ENCODE results near the gene LRP8. TPM values are rescaled to one million over a fixed set of nuclear protein-coding genes. Genes with fewer than 3 reads are reported as not detected.
A peak's percentile ranks its signal among the peaks of the same experiment; 100 is the strongest.

LRP8 gene
- total and polyA plus RNA-seq, 4 donors = 0.15 to 0.75 (median 0.29) TPM

- no peak overlapping the region for H3K27ac ChIP-seq (ENCODE audit: low read depth in 1 of 2, low read length in 2 of 2)
- H3K9ac ChIP-seq (ENCODE audit: low read depth in 1 of 2, low read length in 2 of 2) = no peak overlapping the region
- DNase-seq (ENCODE audit: low spot score) = peak; percentile 17
- H3K4me1 ChIP-seq (ENCODE audit: control insufficient read depth in 4 of 4, insufficient read depth in 4 of 4, low read length in 3 of 4) = no peaks in the 10 kb centered on the region
- H3K27me3 ChIP-seq (ENCODE audit: control insufficient read depth in 4 of 4, insufficient read depth in 4 of 4, low read length in 3 of 4) = no peaks in the 10 kb centered on the region
- 90% methylated on average over 2 of the region's 2 CpGs for WGBS
- no peak for TF ChIP-seq NR2F2 (IDR thresholded peaks at IDR 0.05)
- TF ChIP-seq ZBTB33 (IDR thresholded peaks at IDR 0.05) = no peak
- TF ChIP-seq ATF3 (IDR thresholded peaks at IDR 0.05) = no peak
- no peak for TF ChIP-seq RAD21 (IDR thresholded peaks at IDR 0.05)
- no peak for TF ChIP-seq HNF4A (conservative IDR thresholded peaks at IDR 0.05)
- no peak for TF ChIP-seq EGR1 (IDR thresholded peaks at IDR 0.05; ENCODE audit: low read depth in 2 of 2)
- no peak for TF ChIP-seq TAF1 (conservative IDR thresholded peaks at IDR 0.05)
- TF ChIP-seq REST (IDR thresholded peaks at IDR 0.05) = no peak
- no peak for TF ChIP-seq MAX (IDR thresholded peaks at IDR 0.05)
- no peak for TF ChIP-seq SP1 (IDR thresholded peaks at IDR 0.05)
- no peak for TF ChIP-seq RXRA (IDR thresholded peaks at IDR 0.05)
- no peak for TF ChIP-seq GABPA (IDR thresholded peaks at IDR 0.05 in 1 of 2, conservative IDR thresholded peaks at IDR 0.05 in 1 of 2)
- TF ChIP-seq JUND (IDR thresholded peaks at IDR 0.05) = no peak
- TF ChIP-seq HNF4G (IDR thresholded peaks at IDR 0.05) = no peak
- TF ChIP-seq YY1 (IDR thresholded peaks at IDR 0.05) = no peak
- no peak for TF ChIP-seq FOXA1 (IDR thresholded peaks at IDR 0.05)
- TF ChIP-seq FOXA2 (IDR thresholded peaks at IDR 0.05) = no peak
- TF ChIP-seq CTCF (IDR thresholded peaks at IDR 0.05; ENCODE audit: low read depth, low read length, missing input control) = no peak
- H3K4me3 ChIP-seq (ENCODE audit: low read depth in 1 of 3, low read length in 3 of 3) = no peak overlapping the region
- no peaks in the 10 kb centered on the region for H3K36me3 ChIP-seq (ENCODE audit: control insufficient read depth in 4 of 4, insufficient read depth in 3 of 4, low read depth in 1 of 4, low read length in 3 of 4)
- H3K9me3 ChIP-seq (ENCODE audit: control insufficient read depth in 4 of 4, low read length in 3 of 4) = no peaks in the 10 kb centered on the region
Observed at GRCh38 chr1:53369761-53370160, 41.9 kb upstream of the LRP8 start.
